ENCODE measurements around the gene SACS.

DNA sequence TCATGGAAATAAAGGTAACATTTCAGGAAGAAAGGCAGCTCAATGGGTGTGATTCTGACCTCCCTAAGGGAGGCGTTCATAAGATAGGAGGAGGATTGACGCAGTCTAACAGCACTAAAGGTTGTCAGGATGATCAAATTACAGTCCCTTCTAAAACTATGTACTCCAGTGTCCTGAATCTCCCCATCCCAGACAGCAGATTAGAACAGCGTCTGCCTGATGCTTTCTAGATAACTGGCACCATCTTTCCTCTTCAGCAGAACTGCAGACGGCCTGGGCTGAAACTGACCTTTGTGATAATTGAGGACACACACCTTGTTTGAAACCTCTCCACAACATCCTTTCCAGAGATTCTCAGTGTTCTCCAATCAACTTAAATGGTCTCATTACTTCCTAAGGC lies 25.5 kb upstream of the SACS start:
- TF ChIP-seq REST (IDR thresholded peaks at IDR 0.05; ENCODE audit: insufficient read depth in 1 of 2, low read depth in 2 of 2, low read length in 1 of 2) (no peak), TCF7L2 (IDR thresholded peaks at IDR 0.05; ENCODE audit: low read depth, low read length) (no peak), POLR2AphosphoS5 (IDR thresholded peaks at IDR 0.05; ENCODE audit: low read depth, low read length) (no peak)
- TF ChIP-seq, protein P1, sequence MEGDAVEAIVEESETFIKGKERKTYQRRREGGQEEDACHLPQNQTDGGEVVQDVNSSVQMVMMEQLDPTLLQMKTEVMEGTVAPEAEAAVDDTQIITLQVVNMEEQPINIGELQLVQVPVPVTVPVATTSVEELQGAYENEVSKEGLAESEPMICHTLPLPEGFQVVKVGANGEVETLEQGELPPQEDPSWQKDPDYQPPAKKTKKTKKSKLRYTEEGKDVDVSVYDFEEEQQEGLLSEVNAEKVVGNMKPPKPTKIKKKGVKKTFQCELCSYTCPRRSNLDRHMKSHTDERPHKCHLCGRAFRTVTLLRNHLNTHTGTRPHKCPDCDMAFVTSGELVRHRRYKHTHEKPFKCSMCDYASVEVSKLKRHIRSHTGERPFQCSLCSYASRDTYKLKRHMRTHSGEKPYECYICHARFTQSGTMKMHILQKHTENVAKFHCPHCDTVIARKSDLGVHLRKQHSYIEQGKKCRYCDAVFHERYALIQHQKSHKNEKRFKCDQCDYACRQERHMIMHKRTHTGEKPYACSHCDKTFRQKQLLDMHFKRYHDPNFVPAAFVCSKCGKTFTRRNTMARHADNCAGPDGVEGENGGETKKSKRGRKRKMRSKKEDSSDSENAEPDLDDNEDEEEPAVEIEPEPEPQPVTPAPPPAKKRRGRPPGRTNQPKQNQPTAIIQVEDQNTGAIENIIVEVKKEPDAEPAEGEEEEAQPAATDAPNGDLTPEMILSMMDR (IDR thresholded peaks at IDR 0.05) = no peak

Data from Panc1 (cell line).